ENCODE results near the gene AFF1.
A peak's percentile ranks its signal among the peaks of the same experiment; 100 is the strongest.

The AFF1 gene

GRCh38 chr4:87014284-87014782, 79.5 kb downstream of the AFF1 start:
- Histone ChIP-seq H3K9me3 (no peaks in the 10 kb centered on the region), H3K27ac (peak overlapping the region; percentile 64 to 68), H3K36me3 (no peaks in the 10 kb centered on the region), H3K4me1 (peaks cover 0 to 100% (median 61%) of the 10 kb centered on the region in 4 donors), H3K27me3 (no peaks in the 10 kb centered on the region), H3K4me3 (no peak overlapping the region)
- no peak for DNase-seq
- intact Hi-C loops (cut with DNase I; ENCODE audit: low total_unique reads): loop anchor here (5.0 kb wide), 1 partner anchor 33 kb away; no protein-coding TSS in a partner anchor
- no peak for TF ChIP-seq CTCF (IDR thresholded peaks at IDR 0.05)

- H3K27ac ChIP-seq: peak overlapping the region; percentile 64 to 68
- no peaks in the 10 kb centered on the region for H3K27me3 ChIP-seq
- H3K4me3 ChIP-seq: no peak overlapping the region
- no peak for DNase-seq
- no peaks in the 10 kb centered on the region for H3K9me3 ChIP-seq
- no peaks in the 10 kb centered on the region for H3K36me3 ChIP-seq
- H3K4me1 ChIP-seq: peaks cover 0 to 100% (median 59%) of the 10 kb centered on the region in 4 donors
- TF ChIP-seq CTCF (IDR thresholded peaks at IDR 0.05): no peak
- intact Hi-C loops (cut with DNase I; ENCODE audit: low total_unique reads): no loop called here
These were observed 80.6 kb downstream of the AFF1 start for GRCh38 chr4:87015416-87015815.

- TF ChIP-seq CTCF (IDR thresholded peaks at IDR 0.05): no peak
- no peaks in the 10 kb centered on the region for H3K27me3 ChIP-seq
- no peak for DNase-seq
- intact Hi-C loops (cut with DNase I; ENCODE audit: low total_unique reads): no loop called here
- H3K36me3 ChIP-seq: no peaks in the 10 kb centered on the region
- H3K4me1 ChIP-seq: peaks cover 0 to 94% (median 51%) of the 10 kb centered on the region in 4 donors
- no peak overlapping the region for H3K4me3 ChIP-seq
- H3K27ac ChIP-seq: peak overlapping the region; percentile 49 to 52
- no peaks in the 10 kb centered on the region for H3K9me3 ChIP-seq
These were observed 83.0 kb downstream of the AFF1 start for GRCh38 chr4:87017580-87018342.

GRCh38 chr4:87018753-87019152, 83.9 kb downstream of the AFF1 start:
- Histone ChIP-seq H3K4me1 (peaks cover 0 to 94% (median 54%) of the 10 kb centered on the region in 4 donors), H3K27ac (peak overlapping the region; percentile 49 to 52), H3K4me3 (no peak overlapping the region), H3K9me3 (no peaks in the 10 kb centered on the region), H3K36me3 (no peaks in the 10 kb centered on the region), H3K27me3 (no peaks in the 10 kb centered on the region)
- DNase-seq: no peak
- no peak for TF ChIP-seq CTCF (IDR thresholded peaks at IDR 0.05)
- intact Hi-C loops (cut with DNase I; ENCODE audit: low total_unique reads): no loop called here

GRCh38 chr4:87019246-87019791, 84.5 kb downstream of the AFF1 start:
- peaks cover 0 to 94% (median 52%) of the 10 kb centered on the region in 4 donors for H3K4me1 ChIP-seq
- no peak overlapping the region for H3K4me3 ChIP-seq
- peak overlapping the region; percentile 49 to 52 for H3K27ac ChIP-seq
- no peak for TF ChIP-seq CTCF (IDR thresholded peaks at IDR 0.05)
- DNase-seq: no peak
- intact Hi-C loops (cut with DNase I; ENCODE audit: low total_unique reads): no loop called here
- no peaks in the 10 kb centered on the region for H3K36me3 ChIP-seq
- H3K9me3 ChIP-seq: no peaks in the 10 kb centered on the region
- no peaks in the 10 kb centered on the region for H3K27me3 ChIP-seq

All from tibial artery (tissue), 4 donors.